Measurements from ENCODE around the gene JUN.

DNA sequence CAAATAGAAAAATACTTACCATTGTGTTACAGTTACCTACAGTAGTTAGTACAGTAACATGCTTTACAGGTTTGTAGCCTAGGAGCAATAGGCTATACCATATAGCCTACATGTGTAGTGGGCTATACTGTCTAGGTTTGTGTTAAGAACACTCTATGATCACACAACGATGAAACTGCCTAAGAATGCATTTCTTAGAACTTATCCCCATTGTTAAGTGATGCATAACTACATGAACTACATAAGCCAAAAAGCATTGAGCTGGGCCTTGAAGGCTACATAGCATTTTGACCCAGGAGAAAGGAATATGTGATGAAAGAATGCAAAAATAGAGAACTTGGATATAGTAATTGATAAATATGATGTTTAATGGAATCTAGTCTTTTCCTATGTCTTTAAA lies 46.4 kb upstream of the JUN start:
- TF ChIP-seq POLR2A (IDR thresholded peaks at IDR 0.05; ENCODE audit: low read depth, low read length) (no peak), RCOR1 (IDR thresholded peaks at IDR 0.05; ENCODE audit: insufficient replicate concordance, low read length) (no peak), MAZ (IDR thresholded peaks at IDR 0.05; ENCODE audit: borderline replicate concordance, low read depth, low read length) (no peak), BHLHE40 (IDR thresholded peaks at IDR 0.05; ENCODE audit: low read depth, low read length) (no peak), CEBPB (IDR thresholded peaks at IDR 0.05; ENCODE audit: low read depth, low read length) (no peak), MAFK (IDR thresholded peaks at IDR 0.05; ENCODE audit: low read depth, low read length) (no peak)
- TF ChIP-seq, protein P1, sequence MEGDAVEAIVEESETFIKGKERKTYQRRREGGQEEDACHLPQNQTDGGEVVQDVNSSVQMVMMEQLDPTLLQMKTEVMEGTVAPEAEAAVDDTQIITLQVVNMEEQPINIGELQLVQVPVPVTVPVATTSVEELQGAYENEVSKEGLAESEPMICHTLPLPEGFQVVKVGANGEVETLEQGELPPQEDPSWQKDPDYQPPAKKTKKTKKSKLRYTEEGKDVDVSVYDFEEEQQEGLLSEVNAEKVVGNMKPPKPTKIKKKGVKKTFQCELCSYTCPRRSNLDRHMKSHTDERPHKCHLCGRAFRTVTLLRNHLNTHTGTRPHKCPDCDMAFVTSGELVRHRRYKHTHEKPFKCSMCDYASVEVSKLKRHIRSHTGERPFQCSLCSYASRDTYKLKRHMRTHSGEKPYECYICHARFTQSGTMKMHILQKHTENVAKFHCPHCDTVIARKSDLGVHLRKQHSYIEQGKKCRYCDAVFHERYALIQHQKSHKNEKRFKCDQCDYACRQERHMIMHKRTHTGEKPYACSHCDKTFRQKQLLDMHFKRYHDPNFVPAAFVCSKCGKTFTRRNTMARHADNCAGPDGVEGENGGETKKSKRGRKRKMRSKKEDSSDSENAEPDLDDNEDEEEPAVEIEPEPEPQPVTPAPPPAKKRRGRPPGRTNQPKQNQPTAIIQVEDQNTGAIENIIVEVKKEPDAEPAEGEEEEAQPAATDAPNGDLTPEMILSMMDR (conservative IDR thresholded peaks at IDR 0.05; ENCODE audit: low read depth, low read length): no peak

Measured in IMR-90 (cell line).